Hematopoietic multipotent progenitor cell treated with erythropoietin and hydrocortisone succinate and interleukin-3 and kit ligand, for 15 days (in vitro differentiated cells): ENCODE results near the gene UBE2E2.

ENCODE experiments used
- DNase-seq: peaks from one replicate; pipeline ENCODE4 v3.0.0-alpha.2; 2015; ENCODE audit warnings: low spot score

The UBE2E2 gene

GRCh38 chr3:23440416-23441294 lies 237.5 kb downstream of the UBE2E2 start:
- no peak for DNase-seq

- no peak for DNase-seq
These were observed 239.7 kb downstream of the UBE2E2 start for GRCh38 chr3:23442598-23443383.

- no peak for DNase-seq
These were observed 241.3 kb downstream of the UBE2E2 start for GRCh38 chr3:23444386-23444785.

GRCh38 chr3:23446301-23446700 lies 243.2 kb downstream of the UBE2E2 start:
- DNase-seq, result no peak

GRCh38 chr3:23448998-23449537 lies 245.9 kb downstream of the UBE2E2 start:
- no peak for DNase-seq

- no peak for DNase-seq
These were observed 246.9 kb downstream of the UBE2E2 start for GRCh38 chr3:23450051-23450450.

GRCh38 chr3:23450806-23451205 lies 247.7 kb downstream of the UBE2E2 start:
- DNase-seq, result no peak

- no peak for DNase-seq
These were observed 249.3 kb downstream of the UBE2E2 start for GRCh38 chr3:23452408-23452807.

GRCh38 chr3:23455084-23455483 lies 252.0 kb downstream of the UBE2E2 start:
- no peak for DNase-seq

GRCh38 chr3:23455775-23456174 lies 252.6 kb downstream of the UBE2E2 start:
- no peak for DNase-seq

- DNase-seq, result no peak
These were observed 254.6 kb downstream of the UBE2E2 start for GRCh38 chr3:23457697-23458096.

GRCh38 chr3:23459465-23459864 lies 256.3 kb downstream of the UBE2E2 start:
- no peak for DNase-seq

- no peak for DNase-seq
These were observed 256.9 kb downstream of the UBE2E2 start for GRCh38 chr3:23459889-23460546.

GRCh38 chr3:23461069-23461468 lies 257.9 kb downstream of the UBE2E2 start:
- no peak for DNase-seq

GRCh38 chr3:23463791-23464190 lies 260.7 kb downstream of the UBE2E2 start:
- no peak for DNase-seq

- DNase-seq, result no peak
These were observed 262.4 kb downstream of the UBE2E2 start for GRCh38 chr3:23465569-23465968.

GRCh38 chr3:23468203-23468602 lies 265.1 kb downstream of the UBE2E2 start:
- no peak for DNase-seq

GRCh38 chr3:23474580-23475357 lies 271.6 kb downstream of the UBE2E2 start:
- no peak for DNase-seq

- DNase-seq, result no peak
These were observed 272.3 kb downstream of the UBE2E2 start for GRCh38 chr3:23475446-23475845.

- DNase-seq, result no peak
These were observed 275.9 kb downstream of the UBE2E2 start for GRCh38 chr3:23479026-23479425.

- no peak for DNase-seq
These were observed 276.6 kb downstream of the UBE2E2 start for GRCh38 chr3:23479615-23480328.
